Astrocyte (in vitro differentiated cells and primary cell): Measurements from ENCODE around the gene MRPS11.

Experiments
- EZH2 ChIP-seq: IDR thresholded peaks from 2 replicates; pipeline ENCODE4 v1.6.1; 2012; ENCODE audit warnings: mild to moderate bottlenecking, low read length, inconsistent platforms; ENCODE audit not compliant: insufficient read depth
- TF ChIP-seq, protein P1 (sequence below): IDR thresholded peaks from 2 replicates; pipeline ENCODE4 v1.5.1; 2011; ENCODE audit warnings: low read depth, mild to moderate bottlenecking, inconsistent platforms, low read length, moderate library complexity; ENCODE audit not compliant: insufficient read depth

DNA sequence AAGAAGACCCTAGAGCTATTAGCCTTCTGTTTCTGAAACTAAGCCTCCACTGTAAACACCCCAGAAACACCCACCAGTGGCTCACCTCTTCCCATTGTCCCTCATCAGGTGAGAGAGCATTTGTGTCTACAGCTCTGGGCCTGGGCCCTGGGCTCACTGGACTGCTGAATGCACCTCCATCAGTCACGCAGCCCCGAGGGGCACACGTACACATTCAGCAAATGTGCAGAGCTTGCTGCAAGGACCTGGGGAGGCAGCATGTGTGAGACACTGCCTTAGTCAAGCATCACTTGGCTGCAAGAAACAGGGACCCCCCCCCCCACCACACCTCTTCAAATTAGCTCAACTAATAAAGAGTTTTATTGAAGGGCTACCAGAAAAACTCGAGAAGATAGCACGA lies 29.3 kb upstream of the MRPS11 start:
- TF ChIP-seq, protein P1, sequence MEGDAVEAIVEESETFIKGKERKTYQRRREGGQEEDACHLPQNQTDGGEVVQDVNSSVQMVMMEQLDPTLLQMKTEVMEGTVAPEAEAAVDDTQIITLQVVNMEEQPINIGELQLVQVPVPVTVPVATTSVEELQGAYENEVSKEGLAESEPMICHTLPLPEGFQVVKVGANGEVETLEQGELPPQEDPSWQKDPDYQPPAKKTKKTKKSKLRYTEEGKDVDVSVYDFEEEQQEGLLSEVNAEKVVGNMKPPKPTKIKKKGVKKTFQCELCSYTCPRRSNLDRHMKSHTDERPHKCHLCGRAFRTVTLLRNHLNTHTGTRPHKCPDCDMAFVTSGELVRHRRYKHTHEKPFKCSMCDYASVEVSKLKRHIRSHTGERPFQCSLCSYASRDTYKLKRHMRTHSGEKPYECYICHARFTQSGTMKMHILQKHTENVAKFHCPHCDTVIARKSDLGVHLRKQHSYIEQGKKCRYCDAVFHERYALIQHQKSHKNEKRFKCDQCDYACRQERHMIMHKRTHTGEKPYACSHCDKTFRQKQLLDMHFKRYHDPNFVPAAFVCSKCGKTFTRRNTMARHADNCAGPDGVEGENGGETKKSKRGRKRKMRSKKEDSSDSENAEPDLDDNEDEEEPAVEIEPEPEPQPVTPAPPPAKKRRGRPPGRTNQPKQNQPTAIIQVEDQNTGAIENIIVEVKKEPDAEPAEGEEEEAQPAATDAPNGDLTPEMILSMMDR, result no peak
- no peak for TF ChIP-seq EZH2
